ENCODE results near the gene SLC7A5.
A peak's percentile ranks its signal among the peaks of the same experiment; 100 is the strongest.

SLC7A5 gene

GRCh38 chr16:87782033-87782432 is 87.3 kb downstream of the SLC7A5 start:
- Histone ChIP-seq H4K20me1 (ENCODE audit: insufficient read depth, low read length) (0 out of 2 replicates have a peak, but pooled peaks cover 2% of the 10 kb centered on the region), H3K27ac (ENCODE audit: low read length) (peak overlapping the region; percentile 96; the same call in 1 of the 2 replicates), H3K9ac (ENCODE audit: low read depth, low read length) (no peak overlapping the region), H3K36me3 (ENCODE audit: insufficient read depth, low read length) (no peaks in the 10 kb centered on the region; the same call in 1 of the 2 replicates), H3K4me3 (ENCODE audit: low read depth in 1 of 2, low read length in 2 of 2) (no peak overlapping the region), H3K79me2 (ENCODE audit: insufficient read depth, low read length) (peaks cover 15% of the 10 kb centered on the region), H2AFZ (ENCODE audit: low read depth, low read length) (no peak overlapping the region), H3K27me3 (ENCODE audit: insufficient read depth, low read length, poor library complexity) (no peaks in the 10 kb centered on the region), H3K9me3 (ENCODE audit: insufficient read depth, low read length, severe bottlenecking) (no peaks in the 10 kb centered on the region), H3K4me1 (ENCODE audit: insufficient read depth, low read length) (peaks cover 48% of the 10 kb centered on the region), H3K4me2 (ENCODE audit: insufficient read depth, low read length) (no peak overlapping the region)
- DNase-seq (no peak), ATAC-seq (ENCODE audit: insufficient read depth, low read depth) (no peak)
- no peak for TF ChIP-seq CTCF (IDR thresholded peaks at IDR 0.05; ENCODE audit: borderline replicate concordance, extremely low read depth, low read length, poor library complexity, severe bottlenecking)

GRCh38 chr16:87780385-87780989 is 88.8 kb downstream of the SLC7A5 start:
- H3K4me3 ChIP-seq (ENCODE audit: low read depth in 1 of 2, low read length in 2 of 2): peak overlapping the region in 1 of 2 experiments; percentile 41; a peak in 2 of 4 replicates
- ATAC-seq (ENCODE audit: insufficient read depth, low read depth): peak; percentile 59
- peak; percentile 92 for DNase-seq

More at GRCh38 chr16:87780385-87780989, 88.8 kb downstream of the SLC7A5 start:
- H2AFZ ChIP-seq (ENCODE audit: low read depth, low read length): peak overlapping the region; percentile 48
- no peaks in the 10 kb centered on the region; the same call in 1 of the 2 replicates for H3K36me3 ChIP-seq (ENCODE audit: insufficient read depth, low read length)
- H3K27me3 ChIP-seq (ENCODE audit: insufficient read depth, low read length, poor library complexity): no peaks in the 10 kb centered on the region
- peaks cover 50% of the 10 kb centered on the region for H3K4me1 ChIP-seq (ENCODE audit: insufficient read depth, low read length)
- peak overlapping the region; percentile 90 for H3K9ac ChIP-seq (ENCODE audit: low read depth, low read length)
- H3K4me2 ChIP-seq (ENCODE audit: insufficient read depth, low read length): peak overlapping the region; percentile 59
- TF ChIP-seq EZH2 (IDR thresholded peaks at IDR 0.05; ENCODE audit: borderline replicate concordance, low read depth, low read length, severe bottlenecking) (no peak), CTCF (IDR thresholded peaks at IDR 0.05; ENCODE audit: borderline replicate concordance, extremely low read depth, low read length, poor library complexity, severe bottlenecking) (peak; percentile 56)
- peak overlapping the region; percentile 96 for H3K27ac ChIP-seq (ENCODE audit: low read length)
- H3K79me2 ChIP-seq (ENCODE audit: insufficient read depth, low read length): peaks cover 17% of the 10 kb centered on the region
- no peaks in the 10 kb centered on the region for H3K9me3 ChIP-seq (ENCODE audit: insufficient read depth, low read length, severe bottlenecking)
- H4K20me1 ChIP-seq (ENCODE audit: insufficient read depth, low read length): 0 out of 2 replicates have a peak, but pooled peaks cover 2% of the 10 kb centered on the region
